HEK293T (cell line): Measurements from ENCODE around the gene CYP2D6.
"Not testable (repeated sequence)": the region's sequence is repeated elsewhere in the genome, so short reads cannot be mapped to it uniquely, and the experiment has no call there.

ENCODE experiments used
- ARNT ChIP-seq: fragments of 450-650 bp; IDR thresholded peaks from 2 replicates; pipeline ENCODE4 v1.6.1; 2017; ENCODE audit warnings: mild to moderate bottlenecking
- BHLHE40 ChIP-seq: fragments of 450-650 bp; IDR thresholded peaks from 2 replicates; pipeline ENCODE4 v1.6.1; 2016; ENCODE audit warnings: mild to moderate bottlenecking, moderate library complexity, borderline replicate concordance
- CTBP1 ChIP-seq: fragments of 450-650 bp; IDR thresholded peaks from 2 replicates; pipeline ENCODE4 v1.6.1; 2016; ENCODE audit warnings: borderline replicate concordance
- FOXK2 ChIP-seq: fragments of 450-650 bp; IDR thresholded peaks from 2 replicates; pipeline ENCODE4 v1.6.1; 2016; ENCODE audit warnings: mild to moderate bottlenecking
- FOXM1 ChIP-seq: fragments of 450-650 bp; IDR thresholded peaks from 2 replicates; pipeline ENCODE4 v1.6.1; 2017; ENCODE audit warnings: mild to moderate bottlenecking, borderline replicate concordance
- NFRKB ChIP-seq: fragments of 450-650 bp; IDR thresholded peaks from 2 replicates; pipeline ENCODE4 v1.6.1; 2016; ENCODE audit warnings: mild to moderate bottlenecking, moderate library complexity
- SP1 ChIP-seq: fragments of 450-650 bp; IDR thresholded peaks from 2 replicates; pipeline ENCODE4 v1.6.1; 2017
- SUZ12 ChIP-seq: fragments of 450-650 bp; IDR thresholded peaks from 2 replicates; pipeline ENCODE4 v1.6.1; 2016; ENCODE audit warnings: mild to moderate bottlenecking
- TARDBP ChIP-seq: fragments of 450-650 bp; IDR thresholded peaks from 2 replicates; pipeline ENCODE4 v1.6.1; 2016
- TF ChIP-seq, protein P1 (sequence below): fragments of 450-650 bp; IDR thresholded peaks from 2 replicates; pipeline ENCODE4 v1.6.1; 2016

DNA sequence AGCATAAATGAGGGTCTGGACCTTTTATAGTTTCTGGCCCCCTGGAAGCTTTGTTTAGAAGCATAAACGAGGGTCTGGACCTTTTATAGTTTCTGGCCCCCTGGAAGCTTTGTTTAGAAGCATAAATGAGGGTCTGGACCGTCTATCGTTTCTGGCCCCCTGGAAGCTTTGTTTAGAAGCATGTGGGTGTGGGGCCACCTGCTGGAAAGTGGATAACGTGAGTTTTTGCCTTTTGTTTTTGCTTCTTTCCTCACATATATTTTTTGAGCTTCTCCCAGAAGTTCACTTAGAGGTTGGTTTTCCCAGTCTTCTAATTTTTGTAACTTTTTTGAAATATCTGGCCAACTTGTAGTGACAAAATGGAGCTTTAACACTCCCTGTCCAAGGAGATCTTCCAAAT is 17.8 kb downstream of the CYP2D6 start:
- TF ChIP-seq NFRKB, FOXM1, ARNT, FOXK2, TARDBP, CTBP1, SUZ12, SP1, BHLHE40: not testable (repeated sequence)
- TF ChIP-seq, protein P1, sequence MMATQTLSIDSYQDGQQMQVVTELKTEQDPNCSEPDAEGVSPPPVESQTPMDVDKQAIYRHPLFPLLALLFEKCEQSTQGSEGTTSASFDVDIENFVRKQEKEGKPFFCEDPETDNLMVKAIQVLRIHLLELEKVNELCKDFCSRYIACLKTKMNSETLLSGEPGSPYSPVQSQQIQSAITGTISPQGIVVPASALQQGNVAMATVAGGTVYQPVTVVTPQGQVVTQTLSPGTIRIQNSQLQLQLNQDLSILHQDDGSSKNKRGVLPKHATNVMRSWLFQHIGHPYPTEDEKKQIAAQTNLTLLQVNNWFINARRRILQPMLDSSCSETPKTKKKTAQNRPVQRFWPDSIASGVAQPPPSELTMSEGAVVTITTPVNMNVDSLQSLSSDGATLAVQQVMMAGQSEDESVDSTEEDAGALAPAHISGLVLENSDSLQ: not testable (repeated sequence)
